OCI-LY7 (cell line): Measurements from ENCODE around the gene DNAJB14.

Source experiments
- EZH2phosphoT487 ChIP-seq: fragments of 200-600 bp; sonication (generic); IDR thresholded peaks from 2 replicates; pipeline ENCODE4 v1.6.1; 2018; ENCODE audit warnings: low read depth, borderline replicate concordance, mild to moderate bottlenecking, mixed run types, antibody characterized with exemption, low read length, moderate library complexity, mixed read lengths
- TF ChIP-seq, protein P1 (sequence below): fragments of 200-600 bp; sonication (generic); conservative IDR thresholded peaks from 2 replicates; pipeline ENCODE4 v1.5.1; 2014; ENCODE audit warnings: mild to moderate bottlenecking, antibody characterized with exemption, low read length, moderate library complexity, mixed read lengths

DNA sequence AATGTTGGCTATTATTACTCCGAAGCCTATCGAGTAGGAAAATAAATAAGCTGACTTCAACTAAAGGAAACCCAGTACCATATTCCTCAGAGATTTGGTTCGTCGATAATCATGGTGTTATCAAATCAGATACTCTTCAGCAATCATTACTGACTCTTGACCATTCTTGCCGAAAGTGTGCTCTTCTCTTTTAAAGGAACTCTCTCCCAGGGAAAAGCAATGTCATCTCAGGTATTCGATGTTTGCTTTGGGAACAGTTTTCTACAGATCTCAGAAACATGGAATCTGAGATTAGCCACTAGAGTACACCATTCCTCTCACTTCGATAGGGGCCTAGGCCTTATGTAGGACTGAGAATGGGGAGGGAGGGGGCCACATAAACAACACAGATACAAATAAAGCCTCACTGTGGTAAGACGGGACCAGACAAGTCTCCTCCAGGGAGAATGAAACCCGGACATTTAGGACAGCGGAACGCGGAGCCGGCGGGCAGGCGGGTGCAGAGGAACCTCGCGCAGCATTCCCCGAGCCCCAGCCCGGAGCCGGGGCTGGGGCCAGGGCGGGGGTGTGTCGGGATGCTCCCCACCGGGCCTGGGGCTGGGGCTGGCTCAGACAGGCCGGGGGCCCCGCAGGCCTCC lies 581 bp downstream of the DNAJB14 start:
- TF ChIP-seq, protein P1, sequence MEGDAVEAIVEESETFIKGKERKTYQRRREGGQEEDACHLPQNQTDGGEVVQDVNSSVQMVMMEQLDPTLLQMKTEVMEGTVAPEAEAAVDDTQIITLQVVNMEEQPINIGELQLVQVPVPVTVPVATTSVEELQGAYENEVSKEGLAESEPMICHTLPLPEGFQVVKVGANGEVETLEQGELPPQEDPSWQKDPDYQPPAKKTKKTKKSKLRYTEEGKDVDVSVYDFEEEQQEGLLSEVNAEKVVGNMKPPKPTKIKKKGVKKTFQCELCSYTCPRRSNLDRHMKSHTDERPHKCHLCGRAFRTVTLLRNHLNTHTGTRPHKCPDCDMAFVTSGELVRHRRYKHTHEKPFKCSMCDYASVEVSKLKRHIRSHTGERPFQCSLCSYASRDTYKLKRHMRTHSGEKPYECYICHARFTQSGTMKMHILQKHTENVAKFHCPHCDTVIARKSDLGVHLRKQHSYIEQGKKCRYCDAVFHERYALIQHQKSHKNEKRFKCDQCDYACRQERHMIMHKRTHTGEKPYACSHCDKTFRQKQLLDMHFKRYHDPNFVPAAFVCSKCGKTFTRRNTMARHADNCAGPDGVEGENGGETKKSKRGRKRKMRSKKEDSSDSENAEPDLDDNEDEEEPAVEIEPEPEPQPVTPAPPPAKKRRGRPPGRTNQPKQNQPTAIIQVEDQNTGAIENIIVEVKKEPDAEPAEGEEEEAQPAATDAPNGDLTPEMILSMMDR, result peak; percentile 41; the same call in 1 of the 2 replicates
- TF ChIP-seq EZH2phosphoT487, result no peak
